ENCODE data around the gene IFT80.

IFT80 gene

DNA sequence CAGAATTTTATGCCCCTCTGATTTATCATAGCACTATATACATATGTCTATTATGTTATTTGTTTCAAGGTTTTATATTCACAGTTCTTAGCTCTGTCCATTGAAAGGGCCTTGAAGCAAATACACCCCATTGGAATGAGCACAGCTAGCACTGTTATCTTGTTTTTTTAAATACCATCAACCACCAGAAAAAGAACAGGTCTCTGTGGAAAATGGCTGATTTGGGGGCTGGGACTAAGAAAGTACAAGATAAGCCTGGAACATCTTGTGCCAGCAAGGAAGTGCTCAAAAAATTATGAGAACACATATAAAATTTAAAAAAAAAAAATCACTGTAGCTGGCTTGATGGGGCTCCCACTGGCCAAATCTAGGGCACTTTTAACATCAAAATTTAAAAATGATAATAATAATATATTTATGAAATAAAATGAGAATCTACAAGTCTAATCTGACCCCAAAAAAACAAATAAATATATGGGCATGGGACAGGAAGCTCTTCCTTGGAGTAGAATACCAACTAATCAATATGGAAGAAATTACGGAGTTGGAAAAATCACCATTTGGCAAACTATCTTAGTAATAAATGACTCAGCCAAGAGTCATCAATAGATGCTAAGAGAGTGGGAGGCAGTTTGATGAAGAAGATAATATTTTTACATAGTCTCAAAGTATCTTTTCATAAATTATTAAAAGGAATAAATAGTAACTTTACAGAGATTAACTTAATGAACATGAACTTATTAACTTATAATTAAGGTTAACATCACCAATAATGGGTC is 20.5 kb downstream of the IFT80 start:
- DNase-seq: no peak
- Histone ChIP-seq H3K27ac (no peak overlapping the region), H3K4me1 (peaks cover 0 to 6% (median 0%) of the 10 kb centered on the region in 4 donors), H3K27me3 (no peaks in the 10 kb centered on the region), H3K4me3 (no peak overlapping the region), H3K9me3 (no peaks in the 10 kb centered on the region), H3K36me3 (peaks cover 12 to 31% (median 26%) of the 10 kb centered on the region in 3 donors)
- TF ChIP-seq, protein P1, sequence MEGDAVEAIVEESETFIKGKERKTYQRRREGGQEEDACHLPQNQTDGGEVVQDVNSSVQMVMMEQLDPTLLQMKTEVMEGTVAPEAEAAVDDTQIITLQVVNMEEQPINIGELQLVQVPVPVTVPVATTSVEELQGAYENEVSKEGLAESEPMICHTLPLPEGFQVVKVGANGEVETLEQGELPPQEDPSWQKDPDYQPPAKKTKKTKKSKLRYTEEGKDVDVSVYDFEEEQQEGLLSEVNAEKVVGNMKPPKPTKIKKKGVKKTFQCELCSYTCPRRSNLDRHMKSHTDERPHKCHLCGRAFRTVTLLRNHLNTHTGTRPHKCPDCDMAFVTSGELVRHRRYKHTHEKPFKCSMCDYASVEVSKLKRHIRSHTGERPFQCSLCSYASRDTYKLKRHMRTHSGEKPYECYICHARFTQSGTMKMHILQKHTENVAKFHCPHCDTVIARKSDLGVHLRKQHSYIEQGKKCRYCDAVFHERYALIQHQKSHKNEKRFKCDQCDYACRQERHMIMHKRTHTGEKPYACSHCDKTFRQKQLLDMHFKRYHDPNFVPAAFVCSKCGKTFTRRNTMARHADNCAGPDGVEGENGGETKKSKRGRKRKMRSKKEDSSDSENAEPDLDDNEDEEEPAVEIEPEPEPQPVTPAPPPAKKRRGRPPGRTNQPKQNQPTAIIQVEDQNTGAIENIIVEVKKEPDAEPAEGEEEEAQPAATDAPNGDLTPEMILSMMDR (IDR thresholded peaks at IDR 0.05): no peak
- intact Hi-C loops (cut with DNase I; ENCODE audit: low total_unique reads): no loop called here

DNA sequence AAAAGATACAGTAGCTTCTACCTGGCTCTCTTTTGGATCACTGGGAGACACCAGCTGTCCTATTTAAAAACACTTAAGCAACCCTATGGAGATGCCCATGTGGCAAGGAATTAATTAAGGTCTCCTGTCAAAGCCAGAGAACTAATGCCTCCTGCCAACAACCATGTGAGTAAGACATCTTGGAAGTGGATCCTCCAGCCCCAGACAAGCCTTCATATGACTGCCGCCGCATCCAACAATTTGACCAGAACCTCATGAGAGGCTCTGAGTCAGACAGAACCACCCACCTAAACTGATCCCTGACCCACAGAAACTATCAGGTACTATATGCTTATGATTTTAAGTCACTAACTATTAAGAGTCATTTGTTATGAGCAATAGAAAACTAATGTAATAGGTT is 22.3 kb downstream of the IFT80 start:
- DNase-seq: no peak
- Histone ChIP-seq H3K36me3 (peaks cover 16 to 38% (median 33%) of the 10 kb centered on the region in 3 donors), H3K9me3 (no peaks in the 10 kb centered on the region), H3K27me3 (no peaks in the 10 kb centered on the region), H3K27ac (no peak overlapping the region), H3K4me3 (no peak overlapping the region), H3K4me1 (peaks cover 0 to 6% (median 0%) of the 10 kb centered on the region in 4 donors)
- intact Hi-C loops (cut with DNase I; ENCODE audit: low total_unique reads): no loop called here
- TF ChIP-seq, protein P1 (IDR thresholded peaks at IDR 0.05): no peak

DNA sequence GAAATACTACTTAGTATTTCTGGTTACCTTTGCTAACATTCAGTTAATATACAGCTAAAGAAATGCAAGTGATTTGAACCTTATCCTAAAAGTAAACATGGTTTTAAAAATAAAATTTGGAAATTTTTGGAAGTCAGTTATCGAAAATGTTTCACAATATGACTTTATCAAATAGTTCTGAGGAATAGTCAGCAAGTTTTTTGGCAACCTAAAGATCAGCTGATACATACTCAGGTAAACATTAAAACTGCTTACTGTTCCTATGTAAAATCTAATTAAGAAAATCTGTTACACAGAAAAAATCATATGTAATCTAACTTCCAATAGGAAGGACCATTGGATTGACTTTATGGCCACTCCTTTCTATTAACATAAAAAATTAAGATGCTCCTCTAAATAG is 24.1 kb downstream of the IFT80 start:
- TF ChIP-seq, protein P1 (IDR thresholded peaks at IDR 0.05): no peak
- intact Hi-C loops (cut with DNase I; ENCODE audit: low total_unique reads): no loop called here
- Histone ChIP-seq H3K4me3 (no peak overlapping the region), H3K27me3 (no peaks in the 10 kb centered on the region), H3K36me3 (peaks cover 16 to 38% (median 33%) of the 10 kb centered on the region in 3 donors), H3K27ac (no peak overlapping the region), H3K9me3 (no peaks in the 10 kb centered on the region), H3K4me1 (peaks cover 0 to 6% (median 0%) of the 10 kb centered on the region in 4 donors)
- no peak for DNase-seq

DNA sequence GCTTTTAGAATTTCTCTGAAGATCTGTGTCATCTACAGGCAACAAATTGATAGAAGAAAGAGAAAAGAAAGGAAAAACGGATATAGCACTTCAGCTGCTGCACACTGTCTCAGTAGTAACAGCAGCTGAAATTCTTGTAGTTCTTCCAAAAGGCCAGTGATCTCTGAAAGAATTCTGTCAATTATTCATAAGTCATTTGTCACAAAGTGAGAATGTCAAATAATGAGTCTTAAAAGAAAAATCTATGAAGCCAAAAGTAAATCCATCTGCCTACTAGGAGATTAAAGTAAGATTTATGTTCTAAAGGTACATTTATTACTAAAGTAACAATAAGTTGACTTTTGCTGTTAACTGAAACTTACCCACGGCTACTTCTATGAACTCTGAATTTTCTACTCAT is 24.6 kb downstream of the IFT80 start:
- intact Hi-C loops (cut with DNase I; ENCODE audit: low total_unique reads): no loop called here
- DNase-seq: no peak
- Histone ChIP-seq H3K4me3 (no peak overlapping the region), H3K9me3 (no peaks in the 10 kb centered on the region), H3K27me3 (no peaks in the 10 kb centered on the region), H3K4me1 (peaks cover 0 to 6% (median 0%) of the 10 kb centered on the region in 4 donors), H3K36me3 (peaks cover 16 to 38% (median 33%) of the 10 kb centered on the region in 3 donors), H3K27ac (no peak overlapping the region)
- TF ChIP-seq, protein P1 (IDR thresholded peaks at IDR 0.05): no peak

DNA sequence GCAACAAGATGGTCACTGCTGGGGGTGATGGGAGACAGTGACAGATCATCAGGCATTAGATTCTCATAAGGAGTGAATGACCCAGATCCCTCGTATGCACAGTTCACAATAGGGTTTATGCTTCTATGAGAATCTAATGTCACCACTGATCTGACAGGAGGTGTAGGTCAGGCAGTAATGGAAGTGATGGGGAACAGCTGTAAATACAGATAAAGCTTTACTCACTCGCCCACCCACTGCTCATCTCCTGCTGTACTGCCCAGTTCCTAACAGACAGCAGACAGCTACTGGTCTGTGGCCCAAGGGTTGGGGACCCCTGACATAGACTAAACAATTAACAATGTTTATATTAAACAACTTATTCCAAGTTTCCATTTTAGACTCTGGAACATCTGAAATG is 25.4 kb downstream of the IFT80 start:
- intact Hi-C loops (cut with DNase I; ENCODE audit: low total_unique reads): no loop called here
- TF ChIP-seq, protein P1 (IDR thresholded peaks at IDR 0.05): no peak
- Histone ChIP-seq H3K27me3 (no peaks in the 10 kb centered on the region), H3K27ac (no peak overlapping the region), H3K4me1 (peaks cover 0 to 6% (median 0%) of the 10 kb centered on the region in 4 donors), H3K9me3 (no peaks in the 10 kb centered on the region), H3K36me3 (peaks cover 16 to 38% (median 33%) of the 10 kb centered on the region in 3 donors), H3K4me3 (no peak overlapping the region)
- no peak for DNase-seq
